ENCODE measurements around the gene UBN2. TPM values are rescaled to one million over a fixed set of nuclear protein-coding genes. Genes with fewer than 3 reads are reported as not detected.
"Not testable (repeated sequence)": the region's sequence is repeated elsewhere in the genome, so short reads cannot be mapped to it uniquely, and the experiment has no call there.

The UBN2 gene
- total RNA-seq, 4 donors from 2014 or later, result 18.0 to 46.2 (median 22.6) TPM

DNA sequence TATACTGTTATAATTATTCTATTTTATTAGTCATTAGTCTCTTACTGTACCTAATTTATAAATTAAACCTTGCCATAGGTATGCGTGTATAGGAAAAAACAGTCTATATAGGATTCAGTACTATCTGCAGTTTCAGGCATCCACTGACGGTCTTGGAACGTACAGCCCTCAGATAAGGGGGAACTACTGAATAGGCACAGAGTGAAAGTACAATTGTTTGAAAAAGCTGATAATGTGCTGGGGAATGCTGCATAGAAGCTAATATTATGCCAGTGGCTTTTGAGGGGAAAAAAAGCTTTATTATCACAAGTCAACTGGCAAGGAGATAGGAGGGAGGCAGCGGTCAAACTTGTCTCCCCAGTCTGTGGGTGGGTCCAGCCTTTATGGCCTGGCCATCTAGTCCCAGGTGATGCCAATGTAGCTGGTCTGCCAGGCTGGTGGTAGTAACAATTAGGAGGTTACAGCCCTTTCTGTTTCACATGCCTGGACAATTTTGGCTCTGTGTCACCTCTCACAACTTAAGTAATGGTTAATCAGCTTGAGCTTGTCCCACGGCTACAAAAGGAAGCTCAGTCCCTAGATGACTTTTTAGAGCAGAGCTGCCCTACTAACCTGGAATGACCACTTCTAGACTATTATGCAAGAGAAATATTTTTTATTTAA, 101.8 kb downstream of the UBN2 start:
- no peak for DNase-seq
- no peak overlapping the region for H3K27ac ChIP-seq
- no peak overlapping the region for H3K4me3 ChIP-seq

GRCh38 chr7:139333443-139333842, 102.4 kb downstream of the UBN2 start:
- H3K4me1 ChIP-seq, H3K27ac ChIP-seq, H3K4me3 ChIP-seq, DNase-seq, H3K9me3 ChIP-seq, H3K36me3 ChIP-seq, H3K27me3 ChIP-seq: not testable (repeated sequence)

More for the DNA sequence above, 101.8 kb downstream of the UBN2 start:
- Histone ChIP-seq H3K27me3 (no peaks in the 10 kb centered on the region), H3K9me3 (no peaks in the 10 kb centered on the region), H3K4me1 (no peaks in the 10 kb centered on the region), H3K36me3 (no peaks in the 10 kb centered on the region)
- TF ChIP-seq POLR2A (IDR thresholded peaks at IDR 0.05), result no peak
- no peak for TF ChIP-seq CTCF (IDR thresholded peaks at IDR 0.05)

GRCh38 chr7:139334399-139335150, 103.5 kb downstream of the UBN2 start:
- no peak for DNase-seq
- Histone ChIP-seq H3K36me3 (no peaks in the 10 kb centered on the region), H3K9me3 (no peaks in the 10 kb centered on the region), H3K4me1 (no peaks in the 10 kb centered on the region), H3K27me3 (no peaks in the 10 kb centered on the region), H3K4me3 (no peak overlapping the region), H3K27ac (no peak overlapping the region)
- TF ChIP-seq POLR2A (IDR thresholded peaks at IDR 0.05) (no peak), CTCF (IDR thresholded peaks at IDR 0.05) (no peak)

- no peaks in the 10 kb centered on the region for H3K27me3 ChIP-seq
- no peak overlapping the region for H3K4me3 ChIP-seq
- H3K36me3 ChIP-seq, result no peaks in the 10 kb centered on the region
- H3K9me3 ChIP-seq, result no peaks in the 10 kb centered on the region
- TF ChIP-seq POLR2A (IDR thresholded peaks at IDR 0.05) (no peak), CTCF (IDR thresholded peaks at IDR 0.05) (no peak)
- DNase-seq, result no peak
- H3K4me1 ChIP-seq, result peaks cover 0 to 6% (median 0%) of the 10 kb centered on the region in 4 donors
- no peak overlapping the region for H3K27ac ChIP-seq
Observed at GRCh38 chr7:139339025-139339424, 108.0 kb downstream of the UBN2 start.

- no peak for TF ChIP-seq POLR2A (IDR thresholded peaks at IDR 0.05)
- no peak for TF ChIP-seq CTCF (IDR thresholded peaks at IDR 0.05)
- Histone ChIP-seq H3K27ac (peak overlapping the region; percentile 91 to 100 (median 98)), H3K4me1 (peaks cover 0 to 6% (median 0%) of the 10 kb centered on the region in 4 donors), H3K4me3 (peak overlapping the region; percentile 59 to 98 (median 78)), H3K27me3 (no peaks in the 10 kb centered on the region), H3K36me3 (no peaks in the 10 kb centered on the region), H3K9me3 (no peaks in the 10 kb centered on the region)
- DNase-seq, result no peak
Observed at GRCh38 chr7:139339698-139340036, 108.6 kb downstream of the UBN2 start.

Measured in Peyer's patch (tissue), 4 donors.